Dermis blood vessel endothelial cell (primary cell): Measurements from ENCODE around the gene SPATA12. TPM values are rescaled to one million over a fixed set of nuclear protein-coding genes. Genes with fewer than 3 reads are reported as not detected.

Experiments
- DNase-seq: peaks from one replicate; pipeline ENCODE4 v3.0.0; 2010
- total RNA-seq: library from RNA; depleted of rRNA; stranded (reverse); fragments of >200 nt; gene quantifications from 2 replicates; pipeline ENCODE4 v1.2.3, GENCODE V29; 2014

The SPATA12 gene
- total RNA-seq, 1 donor from 2014 or later, result 0.17 TPM

GRCh38 chr3:57120451-57121174, 60.1 kb downstream of the SPATA12 start:
- DNase-seq, result no peak

Other genes starting within 250 kb of the SPATA12 start
- 0.51 and 0.65 TPM in 2 replicates for gene IL17RD, start 104.7 kb downstream of the SPATA12 start, total RNA-seq
- gene HESX1, start 139.3 kb downstream of the SPATA12 start, total RNA-seq, result 0.34 and 0.47 TPM in 2 replicates
- 39.3 and 58.9 TPM in 2 replicates for gene APPL1, start 167.1 kb downstream of the SPATA12 start, total RNA-seq
- gene ASB14, start 232.0 kb downstream of the SPATA12 start, total RNA-seq, result not detected in 2 replicates